Cardiac fibroblast (primary cell): ENCODE results near the gene SALL3.

ENCODE experiments used
- DNase-seq, 2 donors: peaks; one replicate each; pipeline versions ENCODE4 v3.0.0 to v3.0.0-alpha.2; 2010; ENCODE audit warnings: low read depth in 2 of 2
- H3K4me3 ChIP-seq, 2 donors: replicated peaks in 1 of 2; 1 replicate in 1 of 2; 2 replicates in 1 of 2; pipeline ENCODE4 v1.5.1; 2011; ENCODE audit warnings: low read depth in 2 of 2, low read length in 2 of 2, mild to moderate bottlenecking in 2 of 2, moderate library complexity in 1 of 2
- TF ChIP-seq, protein P1 (sequence below): IDR thresholded peaks from one replicate; pipeline ENCODE4 v1.5.1; 2011; ENCODE audit warnings: low read depth, mild to moderate bottlenecking, low read length, inconsistent platforms

SALL3 gene

DNA sequence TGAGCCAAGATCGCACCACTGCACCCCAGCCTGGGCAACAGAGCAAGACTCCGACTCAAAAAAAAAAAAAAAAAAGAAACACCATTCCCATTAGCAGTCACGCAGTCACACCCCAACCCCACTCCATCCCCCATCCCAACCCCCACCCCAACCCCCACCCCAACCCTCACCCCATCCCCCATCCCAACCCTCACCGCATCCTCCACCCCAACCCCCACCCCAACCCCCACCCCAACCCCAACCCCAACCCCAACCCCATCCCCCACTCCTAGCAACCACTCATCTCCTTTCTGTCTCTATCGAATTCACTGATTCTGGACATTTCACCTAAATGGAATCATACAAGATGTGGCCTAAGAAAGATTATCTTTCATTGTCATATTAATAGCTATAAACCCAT lies 63.7 kb downstream of the SALL3 start:
- H3K4me3 ChIP-seq: no peak overlapping the region
- DNase-seq: no peak
- TF ChIP-seq, protein P1, sequence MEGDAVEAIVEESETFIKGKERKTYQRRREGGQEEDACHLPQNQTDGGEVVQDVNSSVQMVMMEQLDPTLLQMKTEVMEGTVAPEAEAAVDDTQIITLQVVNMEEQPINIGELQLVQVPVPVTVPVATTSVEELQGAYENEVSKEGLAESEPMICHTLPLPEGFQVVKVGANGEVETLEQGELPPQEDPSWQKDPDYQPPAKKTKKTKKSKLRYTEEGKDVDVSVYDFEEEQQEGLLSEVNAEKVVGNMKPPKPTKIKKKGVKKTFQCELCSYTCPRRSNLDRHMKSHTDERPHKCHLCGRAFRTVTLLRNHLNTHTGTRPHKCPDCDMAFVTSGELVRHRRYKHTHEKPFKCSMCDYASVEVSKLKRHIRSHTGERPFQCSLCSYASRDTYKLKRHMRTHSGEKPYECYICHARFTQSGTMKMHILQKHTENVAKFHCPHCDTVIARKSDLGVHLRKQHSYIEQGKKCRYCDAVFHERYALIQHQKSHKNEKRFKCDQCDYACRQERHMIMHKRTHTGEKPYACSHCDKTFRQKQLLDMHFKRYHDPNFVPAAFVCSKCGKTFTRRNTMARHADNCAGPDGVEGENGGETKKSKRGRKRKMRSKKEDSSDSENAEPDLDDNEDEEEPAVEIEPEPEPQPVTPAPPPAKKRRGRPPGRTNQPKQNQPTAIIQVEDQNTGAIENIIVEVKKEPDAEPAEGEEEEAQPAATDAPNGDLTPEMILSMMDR: no peak

DNA sequence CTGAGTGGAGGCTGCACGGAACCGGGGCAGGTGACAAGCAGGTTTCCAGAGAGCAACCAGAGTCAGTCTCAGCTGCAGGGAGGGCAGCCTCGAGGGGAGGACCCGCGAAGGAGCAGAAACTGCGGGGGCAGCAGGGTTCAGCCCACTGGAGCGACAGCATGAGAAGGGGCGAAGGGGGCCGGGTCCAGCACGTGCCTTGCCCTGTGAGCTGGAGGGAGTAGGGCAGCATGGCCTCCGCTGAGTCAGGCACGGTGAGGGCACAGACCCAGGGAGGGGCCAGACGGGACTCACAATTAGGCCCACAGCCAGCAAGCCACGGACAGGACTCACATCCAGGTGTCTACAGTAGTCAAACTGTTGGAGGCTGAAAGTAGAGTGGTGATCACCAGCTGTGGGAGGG lies 66.9 kb downstream of the SALL3 start:
- DNase-seq: no peak
- H3K4me3 ChIP-seq: no peak overlapping the region
- TF ChIP-seq, protein P1: no peak

DNA sequence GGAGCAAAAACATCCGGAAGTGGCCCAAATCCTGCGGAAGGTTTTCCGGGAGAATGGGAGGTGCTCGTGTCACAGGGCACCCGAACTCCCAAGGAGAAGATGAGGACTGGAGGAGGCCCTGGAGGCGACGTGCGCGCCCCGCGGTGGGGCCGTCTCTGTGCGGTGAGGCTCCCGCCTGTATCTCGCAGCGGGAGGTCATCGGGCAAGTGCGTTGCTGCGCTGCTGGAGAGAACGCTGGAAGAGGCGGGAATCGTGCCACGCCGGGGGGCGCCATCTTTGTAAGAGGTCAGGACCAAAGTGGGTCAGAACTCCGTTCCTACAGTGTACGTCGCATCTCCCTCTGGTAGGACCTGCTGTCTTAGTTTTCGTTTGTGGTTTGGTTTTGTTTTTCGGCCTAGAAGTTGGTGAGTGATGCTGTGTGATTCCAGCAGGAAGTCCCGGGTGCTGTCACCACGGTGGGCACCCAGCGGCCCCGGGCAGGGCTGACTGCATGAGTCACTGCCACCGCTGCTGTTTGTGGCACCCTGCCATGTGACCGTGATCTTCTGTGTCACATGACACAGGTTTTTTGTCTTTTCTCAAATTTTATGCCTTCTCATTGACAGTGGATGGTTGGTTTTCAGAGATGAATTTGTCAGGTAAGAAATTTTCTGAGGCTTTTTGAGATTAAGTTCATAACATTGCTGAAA lies 68.1 kb downstream of the SALL3 start:
- no peak for DNase-seq

DNA sequence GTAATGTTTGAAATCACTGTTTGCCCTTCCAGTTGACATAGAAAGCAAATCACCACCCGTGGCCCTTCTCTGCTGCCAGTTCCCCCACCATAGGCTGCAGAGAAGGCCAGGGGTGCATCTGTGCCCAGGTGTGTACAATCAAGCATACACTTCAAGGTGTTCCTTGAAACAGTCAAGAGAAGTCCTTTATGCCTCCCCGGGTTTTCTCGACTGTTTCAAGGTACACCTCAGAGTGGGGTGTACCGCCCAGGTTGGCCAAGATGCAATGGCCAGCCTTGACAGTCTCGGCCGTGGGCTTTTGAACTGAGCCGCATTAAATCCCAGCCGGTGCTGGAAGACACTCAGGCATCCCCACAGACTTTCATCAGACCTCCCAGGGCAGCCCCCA lies 68.6 kb downstream of the SALL3 start:
- TF ChIP-seq, protein P1: no peak
- no peak overlapping the region for H3K4me3 ChIP-seq
- DNase-seq: no peak

More for the DNA sequence above, 68.1 kb downstream of the SALL3 start:
- TF ChIP-seq, protein P1: no peak
- no peak overlapping the region for H3K4me3 ChIP-seq

DNA sequence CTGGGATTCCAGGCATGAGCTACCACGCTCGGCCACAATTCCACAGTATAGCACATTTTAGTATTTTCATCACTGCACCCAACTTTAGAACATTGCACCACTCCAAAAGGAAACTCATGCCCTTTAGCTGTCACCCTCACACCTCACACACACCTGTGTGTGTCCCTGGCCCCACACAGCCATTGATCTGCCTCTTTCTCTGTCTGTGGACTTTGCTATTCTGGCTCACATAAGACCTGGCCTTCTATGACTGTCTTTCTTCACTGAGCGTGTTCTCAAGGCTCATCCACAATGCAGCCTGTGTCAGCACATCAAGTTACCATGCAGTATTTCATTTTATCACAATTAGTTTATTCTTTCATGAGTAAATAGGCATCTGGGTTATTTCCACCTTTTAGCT lies 69.9 kb downstream of the SALL3 start:
- H3K4me3 ChIP-seq: no peak overlapping the region
- TF ChIP-seq, protein P1: no peak
- DNase-seq: no peak
